T-helper 1 cell (primary cell): ENCODE data around the gene ADORA2B.

Experiments used
- DNase-seq, 5 donors: peaks; one replicate each; pipeline ENCODE4 v3.0.0-alpha.2; 2012 to 2020

Gene ADORA2B

GRCh38 chr17:15998031-15998562 lies 53.2 kb downstream of the ADORA2B start:
- no peak for DNase-seq

- DNase-seq, result peak; percentile 78 to 97 (median 87)
These were observed 54.4 kb downstream of the ADORA2B start, which contains the start of the genes TTC19 and ZSWIM7 for GRCh38 chr17:15999141-15999973. Gene TTC19 (plus strand): TSS chr17:15999824. CDS start chr17:15999849, 25 bp downstream. Gene ZSWIM7 (minus strand): TSS chr17:15999704. CDS start chr17:15999594, 110 bp downstream.

GRCh38 chr17:15999974-16000827 lies 55.3 kb downstream of the ADORA2B start:
- peak in 2 of 5 donors; percentile 29 to 41 for DNase-seq

- DNase-seq, result peak in 1 of 5 donors; percentile 34
These were observed 56.4 kb downstream of the ADORA2B start for GRCh38 chr17:16001226-16001897.

DNA sequence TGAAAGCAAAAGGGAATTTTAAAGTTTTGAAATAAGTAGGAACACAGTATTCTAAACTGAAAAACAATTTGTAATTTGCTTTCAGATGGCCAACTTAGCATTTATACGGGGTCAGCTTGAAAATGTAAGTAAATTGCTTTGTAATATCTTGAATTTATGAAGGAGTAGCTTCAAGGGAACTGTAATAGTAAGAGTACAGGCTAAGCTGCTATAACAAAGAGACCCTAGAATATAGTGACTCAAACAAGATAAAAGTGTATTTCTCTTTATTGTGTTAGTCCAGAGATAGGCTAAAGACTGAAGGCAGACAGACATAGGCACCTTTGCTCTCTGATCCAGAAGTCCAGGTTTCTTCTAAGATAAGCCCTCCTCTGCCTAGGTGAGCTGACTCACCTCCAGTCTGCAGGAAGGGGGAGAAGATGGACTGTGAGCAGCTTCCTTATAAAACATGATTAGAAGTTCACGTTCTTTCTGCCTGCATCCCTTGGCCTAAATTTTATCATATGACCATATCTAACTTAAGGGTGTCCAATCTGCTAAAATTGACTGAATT lies 57.9 kb downstream of the ADORA2B start:
- DNase-seq, result no peak

DNA sequence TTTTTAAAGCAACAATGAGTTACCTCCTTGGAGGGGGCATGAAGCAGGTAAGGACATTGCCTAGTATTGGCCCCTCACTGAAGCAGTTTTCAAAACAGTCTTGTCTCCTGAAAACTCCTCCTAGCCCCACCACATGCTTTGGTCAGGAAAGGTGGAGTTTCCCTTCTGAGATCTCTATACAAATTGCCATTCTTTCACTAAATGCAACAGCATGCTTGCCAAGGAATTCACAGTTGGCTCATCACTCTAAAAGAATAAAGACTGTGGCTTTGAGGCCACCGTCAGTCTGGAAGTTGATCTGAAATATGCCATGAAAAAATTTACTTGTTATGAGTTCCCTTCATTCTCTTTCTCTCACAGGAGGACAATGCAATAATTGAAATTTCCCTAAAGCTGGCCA lies 58.9 kb downstream of the ADORA2B start:
- DNase-seq, result no peak

DNA sequence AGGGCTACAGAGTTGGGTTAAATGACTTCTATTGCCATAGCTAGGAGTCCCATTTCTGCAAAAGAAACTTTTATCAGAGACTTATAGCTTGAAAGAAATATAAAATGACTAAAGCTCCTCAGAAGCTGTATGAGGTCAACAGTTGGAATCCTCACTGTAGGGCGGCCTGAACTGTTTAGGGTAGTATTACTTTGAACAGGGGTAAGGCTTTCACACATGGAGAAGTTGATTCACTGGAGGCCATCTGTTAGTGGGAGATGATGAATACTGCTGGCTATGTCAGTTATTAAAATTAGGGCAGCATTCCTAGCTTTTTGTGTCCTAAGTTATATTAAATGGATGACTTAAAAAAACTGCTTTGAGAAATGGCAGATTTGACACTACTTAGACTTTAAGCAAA lies 60.7 kb downstream of the ADORA2B start:
- no peak for DNase-seq

DNA sequence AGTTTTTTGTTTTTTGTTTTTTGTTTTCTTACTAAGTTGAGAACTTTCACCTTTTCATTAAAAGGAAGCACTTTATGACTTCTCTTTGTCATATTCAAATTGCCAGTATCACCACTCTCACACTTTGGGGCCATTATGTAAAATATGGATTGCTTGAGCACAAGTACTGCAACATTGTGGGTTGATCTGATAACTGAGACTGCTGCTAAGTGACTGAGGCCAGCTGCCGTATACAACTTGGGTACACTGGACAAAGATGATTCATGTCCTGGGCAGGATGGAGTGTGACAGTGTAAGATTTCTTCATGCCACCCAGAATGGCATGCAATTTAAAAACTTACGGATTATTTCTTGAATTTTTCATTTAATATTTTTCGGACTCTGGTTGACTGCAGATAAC lies 62.5 kb downstream of the ADORA2B start:
- DNase-seq, result peak in 1 of 5 donors; percentile 11

DNA sequence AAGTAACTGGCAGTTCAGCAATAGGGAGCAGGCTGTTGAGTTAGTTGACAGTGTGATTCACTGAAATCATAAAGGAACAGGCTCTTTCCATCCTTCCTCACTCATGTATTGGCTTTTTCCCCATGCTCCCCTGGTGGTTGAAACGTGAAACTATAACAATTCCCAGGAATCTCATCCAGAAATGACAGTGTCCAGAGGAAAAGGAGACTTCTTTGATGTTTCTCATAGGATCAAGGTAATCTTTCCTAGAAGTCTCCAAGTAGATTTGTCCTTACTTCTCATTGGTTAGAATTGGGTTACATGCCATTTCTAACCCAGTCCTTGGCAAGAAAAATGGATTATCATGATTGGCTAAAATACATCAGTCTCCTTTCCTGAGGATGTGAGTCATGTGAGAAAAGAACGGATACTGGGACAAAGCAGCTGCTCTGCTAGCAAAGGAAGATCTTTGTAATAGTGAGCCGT lies 69.0 kb downstream of the ADORA2B start:
- no peak for DNase-seq

GRCh38 chr17:16019347-16019746 lies 74.4 kb downstream of the ADORA2B start:
- no peak for DNase-seq

DNA sequence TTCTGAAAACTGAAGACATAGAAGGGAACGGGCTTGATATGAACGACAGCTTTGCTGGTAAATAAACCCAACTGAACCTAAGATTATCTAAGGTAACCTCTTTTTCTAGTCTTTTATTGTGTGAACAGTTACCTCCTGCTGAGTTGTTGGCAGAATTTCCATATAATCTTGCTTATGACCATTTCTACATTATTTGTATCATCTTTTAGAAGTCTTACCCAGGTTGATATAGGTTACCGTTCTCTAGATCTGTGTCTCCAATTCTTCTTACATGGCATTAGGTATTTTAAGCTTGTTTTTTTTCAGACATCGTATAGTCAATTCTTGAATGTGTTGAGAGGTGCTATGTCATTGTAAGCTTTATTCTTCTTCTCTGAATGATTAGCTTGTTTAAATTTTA lies 79.0 kb downstream of the ADORA2B start:
- no peak for DNase-seq

- DNase-seq, result no peak
These were observed 80.3 kb downstream of the ADORA2B start for GRCh38 chr17:16025202-16025601.
